GM12878 (cell line): ENCODE data around the gene VDR. TPM values are rescaled to one million over a fixed set of nuclear protein-coding genes. Genes with fewer than 3 reads are reported as not detected.

Experiments used
- ATAC-seq: fragments of 200-7000 bp; cut with Tn5 transposase; 3 replicates; pipeline ENCODE4 v1.9.1; 2020; ENCODE audit warnings: mild to moderate bottlenecking, moderate library complexity
- BruUV-seq: library from RNA; stranded (reverse); fragments of 400-500 nt; replicated peaks from 2 replicates; lab custom pipeline; 2021; lab: Mats Ljungman, UMichigan
- CTCF ChIA-PET: fragments of 300-600 bp; sonication (Branson Sonifier 250); formaldehyde crosslinking; extraction: SDS; loops from one replicate; lab custom pipeline; 2021; ENCODE audit warnings: inconsistent platforms; lab: Yijun Ruan, JAX
- POLR2A ChIA-PET: fragments of 350-600 bp; formaldehyde crosslinking; extraction: SDS; loops from one replicate; lab custom pipeline; 2021; ENCODE audit warnings: inconsistent platforms; lab: Charles Lee
- RAD21 ChIA-PET: fragments of 300-600 bp; sonication (Branson Sonifier 250); formaldehyde crosslinking; loops from one replicate; lab custom pipeline; 2023; ENCODE audit warnings: antibody characterized with exemption; ENCODE audit not compliant: unreplicated experiment; lab: Charles Lee
- SMC1A ChIA-PET: fragments of 300-600 bp; sonication (Branson Sonifier 250); formaldehyde crosslinking; loops from one replicate; lab custom pipeline; 2023; ENCODE audit not compliant: unreplicated experiment, uncharacterized antibody; lab: Charles Lee
- DNase-seq: peaks from one replicate; pipeline ENCODE4 v3.0.0-alpha.2; 2011; ENCODE audit warnings: low read depth, low spot score
- FAIRE-seq: peaks from 3 replicates; lab custom pipeline; 2011; peaks lifted over from hg19 to GRCh38; lab: Jason Lieb, UNC
- H2AFZ ChIP-seq: 2 replicates; pipeline ENCODE4 v1.6.0; 2011; ENCODE audit warnings: low read depth, low read length, control low read depth; ENCODE audit not compliant: control insufficient read depth
- H3K27ac ChIP-seq: 2 replicates; pipeline ENCODE4 v1.5.1; 2011; ENCODE audit warnings: control low read depth; ENCODE audit not compliant: control insufficient read depth, insufficient read depth
- H3K27me3 ChIP-seq, 2 experiments: replicated peaks in 1 of 2; 2 replicates each; pipeline versions ENCODE4 v1.6.0 to v1.6.1; 2011; ENCODE audit warnings: low read length in 1 of 2; ENCODE audit not compliant: control insufficient read depth in 2 of 2, insufficient read depth in 2 of 2
- H3K36me3 ChIP-seq, 2 experiments: 2 replicates each; pipeline ENCODE4 v1.5.1; 2011; ENCODE audit warnings: low read length in 1 of 2; ENCODE audit not compliant: control insufficient read depth in 2 of 2, insufficient read depth in 2 of 2
- H3K4me1 ChIP-seq: 2 replicates; pipeline ENCODE4 v1.6.1; 2011; ENCODE audit warnings: mild to moderate bottlenecking, low read length, moderate library complexity, mixed read lengths; ENCODE audit not compliant: control insufficient read depth, insufficient read depth
- H3K4me2 ChIP-seq: 2 replicates; pipeline ENCODE4 v1.6.0; 2011; ENCODE audit warnings: control low read depth; ENCODE audit not compliant: control insufficient read depth, insufficient read depth
- H3K4me3 ChIP-seq: fragments of 200-600 bp; sonication (generic); 2 replicates; pipeline ENCODE4 v1.5.1; 2016
- H3K79me2 ChIP-seq: 2 replicates; pipeline ENCODE4 v1.6.0; 2011; ENCODE audit warnings: low read length; ENCODE audit not compliant: control insufficient read depth, insufficient read depth
- H3K9ac ChIP-seq: 2 replicates; pipeline ENCODE4 v1.8.0; 2011; ENCODE audit warnings: low read length, control low read depth, mixed read lengths; ENCODE audit not compliant: control insufficient read depth, insufficient read depth
- H3K9me3 ChIP-seq: replicated peaks from 3 replicates; pipeline ENCODE4 v1.5.1; 2011; ENCODE audit warnings: mild to moderate bottlenecking, low read length; ENCODE audit not compliant: control insufficient read depth, insufficient read depth
- H4K20me1 ChIP-seq: 2 replicates; pipeline ENCODE4 v1.6.0; 2011; ENCODE audit not compliant: control insufficient read depth, insufficient read depth
- BACH1 ChIP-seq: fragments of 450-650 bp; IDR thresholded peaks from 2 replicates; pipeline ENCODE4 v1.6.1; 2017; ENCODE audit warnings: mild to moderate bottlenecking, borderline replicate concordance
- CHD1 ChIP-seq: IDR thresholded peaks from 2 replicates; pipeline ENCODE4 v1.6.1; 2012; ENCODE audit warnings: low read depth, low read length, improper control_type of control experiment
- CHD2 ChIP-seq: IDR thresholded peaks from 2 replicates; pipeline ENCODE4 v1.6.1; 2011; ENCODE audit warnings: low read depth, low read length, improper control_type of control experiment, borderline replicate concordance
- MYB ChIP-seq: fragments of 150-350 bp; IDR thresholded peaks from 2 replicates; pipeline ENCODE4 v1.6.1; 2014; ENCODE audit warnings: mild to moderate bottlenecking, low read depth, low read length, borderline replicate concordance
- SMC3 ChIP-seq: IDR thresholded peaks from 2 replicates; pipeline ENCODE4 v1.6.1; 2011; ENCODE audit warnings: low read length, improper control_type of control experiment, borderline replicate concordance
- SPI1 ChIP-seq: IDR thresholded peaks from 2 replicates; pipeline ENCODE4 v1.6.1; 2011; ENCODE audit warnings: low read depth, mild to moderate bottlenecking, low read length, moderate library complexity, borderline replicate concordance; ENCODE audit not compliant: insufficient read depth
- TAF1 ChIP-seq: IDR thresholded peaks from 2 replicates; pipeline ENCODE4 v1.6.1; 2011; ENCODE audit warnings: mild to moderate bottlenecking, low read depth, low read length, borderline replicate concordance
- ZZZ3 ChIP-seq: IDR thresholded peaks from 2 replicates; pipeline ENCODE4 v1.6.1; 2011; ENCODE audit warnings: low read depth; ENCODE audit not compliant: control insufficient read depth, insufficient read length
- WGBS: methylation state at CpG from one replicate; pipeline ENCODE4 v1.1.6; 2016; ENCODE audit warnings: low lambda C conversion rate; ENCODE audit not compliant: insufficient replicate concordance, insufficient coverage; ENCODE audit errors: missing lambda C conversion rate; 5-methylcytosine and 5-hydroxymethylcytosine counted together
- in situ Hi-C: fragments of 300-500 bp; cut with MboI; formaldehyde crosslinking; loops from 9 replicates; pipeline ENCODE4 v1.14.3; 2018; ENCODE audit warnings: mixed read lengths
- intact Hi-C: fragments of 100-400 bp; cut with micrococcal nuclease; formaldehyde crosslinking; loops from one replicate; pipeline ENCODE4 v1.14.2; 2022; ENCODE audit not compliant: unreplicated experiment
- polyA plus RNA-seq, 11 experiments: library from polyadenylated mRNA; depleted of rRNA in 4 of 11; unstranded in 6 of 11; stranded (reverse) in 5 of 11; fragments of >200 nt; fragmentation: Nextera tagmentation in 4 of 11; fragmentation: Illumina TruSeq in 1 of 11; extraction: Ambion mirVana in 4 of 11; extraction: Trizol in 1 of 11; gene quantifications; 1 replicate in 1 of 11; 2 replicates in 10 of 11; pipeline versions ENCODE4 v1.2.1 to v1.2.3, GENCODE V29; 2011 to 2016; ENCODE audit warnings: inconsistent platforms in 2 of 11, missing spikeins in 2 of 11, low read depth in 1 of 11
- total RNA-seq, 4 experiments: library from RNA; depleted of rRNA in 3 of 4; stranded (reverse); fragments of >200 nt in 3 of 4; fragmentation: Illumina TruSeq in 1 of 4; extraction: Trizol in 1 of 4; gene quantifications; 2 replicates each; pipeline versions ENCODE4 v1.2.1 to v1.2.3, GENCODE V29; 2013 to 2021
- TF ChIP-seq, protein P1 (sequence below): IDR thresholded peaks from 2 replicates; pipeline ENCODE4 v1.6.1; 2011; ENCODE audit warnings: mild to moderate bottlenecking, low read depth, low read length, moderate library complexity; ENCODE audit not compliant: insufficient replicate concordance
- TF ChIP-seq, protein P2 (sequence below): fragments of 450-650 bp; IDR thresholded peaks from 2 replicates; pipeline ENCODE4 v1.6.1; 2017; ENCODE audit warnings: mild to moderate bottlenecking, low read depth, inconsistent platforms; ENCODE audit not compliant: poor library complexity, severe bottlenecking
- TF ChIP-seq, protein P3 (sequence below): IDR thresholded peaks from 2 replicates; pipeline ENCODE4 v1.6.1; 2011; ENCODE audit warnings: low read depth, mild to moderate bottlenecking, low read length, moderate library complexity, borderline replicate concordance; ENCODE audit errors: extremely low read depth

Gene VDR
- total and polyA plus RNA-seq, 10 of the 15 experiments (the other 5 are each of a cell fraction or from before 2014, with no cell fraction given) = 0.27 to 7.9 (median 3.0) TPM

DNA sequence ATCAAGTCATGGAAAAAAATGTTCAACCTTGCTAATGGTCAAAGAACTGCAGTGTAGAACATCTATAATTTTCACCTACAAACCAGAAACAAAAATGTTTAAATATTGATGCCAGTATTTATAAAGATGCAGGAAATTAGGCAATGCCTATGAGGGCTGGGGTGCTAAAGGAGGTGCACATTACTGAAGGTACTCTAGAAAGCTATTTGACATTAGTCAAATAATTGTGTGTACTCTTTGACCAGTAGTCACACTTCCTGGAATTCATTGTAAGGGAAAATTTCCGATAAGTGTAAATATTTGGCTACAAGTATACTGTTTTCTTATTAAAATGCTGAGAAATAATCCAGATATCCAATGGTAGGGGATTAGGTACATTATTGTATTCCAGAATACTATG, 48.7 kb downstream of the VDR start:
- H3K27me3 ChIP-seq = no peaks in the 10 kb centered on the region
- H3K79me2 ChIP-seq = no peaks in the 10 kb centered on the region
- CTCF ChIA-PET = interaction anchor here (1.1 kb wide), 1 partner anchor 8 kb away, joined by 3 read pairs; no protein-coding TSS in a partner anchor
- in situ Hi-C loops = no loop called here
- no peak overlapping the region for H3K9ac ChIP-seq
- no peak overlapping the region for H3K27ac ChIP-seq
- no peaks in the 10 kb centered on the region for H4K20me1 ChIP-seq
- ATAC-seq (no peak), DNase-seq (no peak)
- no peak overlapping the region for H3K4me2 ChIP-seq
- intact Hi-C loops = no loop called here
- H3K9me3 ChIP-seq = no peaks in the 10 kb centered on the region
- WGBS = 90% methylated on average over 1 of the region's 1 CpG
- BruUV-seq = no TSS peak
- H2AFZ ChIP-seq = no peak overlapping the region
- no peaks in the 10 kb centered on the region for H3K4me1 ChIP-seq
- H3K4me3 ChIP-seq = no peak overlapping the region
- SMC1A ChIA-PET = interaction anchor here (0.8 to 1.4 kb wide), 2 partner anchors 24 to 101 kb away, joined by 3 to 4 read pairs; no protein-coding TSS in a partner anchor
- POLR2A ChIA-PET = no interaction called here
- no peaks in the 10 kb centered on the region for H3K36me3 ChIP-seq
- RAD21 ChIA-PET = no interaction called here
- TF ChIP-seq ZZZ3 (no peak), BACH1 (no peak), CHD2 (no peak), TAF1 (no peak), CHD1 (no peak), SPI1 (no peak), SMC3 (no peak), MYB (no peak)
- TF ChIP-seq, protein P1, sequence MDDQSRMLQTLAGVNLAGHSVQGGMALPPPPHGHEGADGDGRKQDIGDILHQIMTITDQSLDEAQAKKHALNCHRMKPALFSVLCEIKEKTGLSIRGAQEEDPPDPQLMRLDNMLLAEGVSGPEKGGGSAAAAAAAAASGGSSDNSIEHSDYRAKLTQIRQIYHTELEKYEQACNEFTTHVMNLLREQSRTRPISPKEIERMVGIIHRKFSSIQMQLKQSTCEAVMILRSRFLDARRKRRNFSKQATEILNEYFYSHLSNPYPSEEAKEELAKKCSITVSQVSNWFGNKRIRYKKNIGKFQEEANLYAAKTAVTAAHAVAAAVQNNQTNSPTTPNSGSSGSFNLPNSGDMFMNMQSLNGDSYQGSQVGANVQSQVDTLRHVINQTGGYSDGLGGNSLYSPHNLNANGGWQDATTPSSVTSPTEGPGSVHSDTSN = no peak
- TF ChIP-seq, protein P2, sequence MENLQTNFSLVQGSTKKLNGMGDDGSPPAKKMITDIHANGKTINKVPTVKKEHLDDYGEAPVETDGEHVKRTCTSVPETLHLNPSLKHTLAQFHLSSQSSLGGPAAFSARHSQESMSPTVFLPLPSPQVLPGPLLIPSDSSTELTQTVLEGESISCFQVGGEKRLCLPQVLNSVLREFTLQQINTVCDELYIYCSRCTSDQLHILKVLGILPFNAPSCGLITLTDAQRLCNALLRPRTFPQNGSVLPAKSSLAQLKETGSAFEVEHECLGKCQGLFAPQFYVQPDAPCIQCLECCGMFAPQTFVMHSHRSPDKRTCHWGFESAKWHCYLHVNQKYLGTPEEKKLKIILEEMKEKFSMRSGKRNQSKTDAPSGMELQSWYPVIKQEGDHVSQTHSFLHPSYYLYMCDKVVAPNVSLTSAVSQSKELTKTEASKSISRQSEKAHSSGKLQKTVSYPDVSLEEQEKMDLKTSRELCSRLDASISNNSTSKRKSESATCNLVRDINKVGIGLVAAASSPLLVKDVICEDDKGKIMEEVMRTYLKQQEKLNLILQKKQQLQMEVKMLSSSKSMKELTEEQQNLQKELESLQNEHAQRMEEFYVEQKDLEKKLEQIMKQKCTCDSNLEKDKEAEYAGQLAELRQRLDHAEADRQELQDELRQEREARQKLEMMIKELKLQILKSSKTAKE = no peak
- TF ChIP-seq, protein P3, sequence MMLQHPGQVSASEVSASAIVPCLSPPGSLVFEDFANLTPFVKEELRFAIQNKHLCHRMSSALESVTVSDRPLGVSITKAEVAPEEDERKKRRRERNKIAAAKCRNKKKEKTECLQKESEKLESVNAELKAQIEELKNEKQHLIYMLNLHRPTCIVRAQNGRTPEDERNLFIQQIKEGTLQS = no peak
- TF ChIP-seq, all 136 proteins: peak for 0
- FAIRE-seq = no peak
